Peyer's patch (tissue), 4 donors: ENCODE results near the gene KRTAP12-2.
"Not testable (repeated sequence)": the region's sequence is repeated elsewhere in the genome, so short reads cannot be mapped to it uniquely, and the experiment has no call there.

Source experiments
- CTCF ChIP-seq, 6 experiments: fragments of 450-650 bp in 4 of 6; fragments of 200-600 bp in 2 of 6; sonication (generic) in 1 of 6; IDR thresholded peaks; one replicate each; pipeline ENCODE4 v1.5.1; 2017 to 2019; ENCODE audit warnings: antibody characterized with exemption in 6 of 6, mild to moderate bottlenecking in 3 of 6, moderate library complexity in 1 of 6
- POLR2A ChIP-seq, 2 donors: fragments of 450-650 bp; IDR thresholded peaks; one replicate each; pipeline ENCODE4 v1.5.1; 2017; ENCODE audit warnings: antibody characterized with exemption in 2 of 2, mild to moderate bottlenecking in 2 of 2, moderate library complexity in 2 of 2

DNA sequence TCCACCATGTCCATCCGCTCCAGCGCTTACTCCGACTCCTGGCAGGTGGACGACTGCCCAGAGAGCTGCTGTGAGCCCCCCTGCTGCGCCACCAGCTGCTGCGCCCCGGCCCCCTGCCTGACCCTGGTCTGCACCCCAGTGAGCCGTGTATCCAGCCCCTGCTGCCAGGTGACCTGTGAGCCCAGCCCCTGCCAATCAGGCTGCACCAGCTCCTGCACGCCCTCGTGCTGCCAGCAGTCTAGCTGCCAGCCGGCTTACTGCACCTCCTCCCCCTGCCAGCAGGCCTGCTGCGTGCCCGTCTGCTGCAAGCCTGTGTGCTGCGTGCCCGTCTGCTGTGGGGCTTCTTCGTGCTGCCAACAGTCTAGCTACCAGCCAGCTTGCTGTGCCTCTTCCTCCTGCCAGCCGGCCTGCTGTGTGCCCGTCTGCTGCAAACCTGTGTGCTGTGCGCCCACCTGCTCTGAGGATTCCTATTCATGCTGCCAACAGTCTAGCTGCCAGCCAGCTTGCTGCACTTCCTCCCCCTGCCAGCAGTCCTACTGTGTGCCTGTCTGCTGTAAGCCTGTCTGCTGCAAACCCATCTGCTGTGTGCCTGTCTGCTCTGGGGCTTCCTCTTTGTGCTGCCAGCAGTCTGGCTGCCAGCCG lies 39.4 kb downstream of the KRTAP12-2 start:
- TF ChIP-seq CTCF, POLR2A (IDR thresholded peaks at IDR 0.05): not testable (repeated sequence)
